ENCODE results near the gene PALLD.

DNA sequence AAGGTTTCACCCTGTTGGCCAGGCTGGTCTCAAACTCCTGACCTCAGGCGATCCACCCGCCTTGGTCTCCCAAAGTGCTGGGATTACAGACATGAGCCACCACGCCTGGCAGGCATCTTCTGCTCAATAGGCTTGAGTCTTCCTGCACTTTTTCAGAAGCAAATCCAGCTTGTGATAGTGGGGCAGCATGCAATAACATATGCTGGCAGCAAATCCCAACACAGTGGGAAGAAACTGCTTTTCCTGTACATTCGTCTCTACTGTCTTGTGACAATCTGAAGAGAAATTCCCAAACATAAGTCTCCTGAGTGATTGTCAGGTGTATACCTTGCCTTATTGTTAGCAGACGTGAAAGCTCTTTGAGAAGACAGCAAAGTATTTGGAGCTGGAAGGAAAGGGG, 145.7 kb downstream of the PALLD start:
- no peak for TF ChIP-seq EZH2phosphoT487 (IDR thresholded peaks at IDR 0.05; ENCODE audit: borderline replicate concordance, low read length)
- no peak for TF ChIP-seq CTCF (conservative IDR thresholded peaks at IDR 0.05; ENCODE audit: low read depth, low read length)
